GM12875 (cell line): ENCODE data around the gene ATP9A.

Experiments used
- H3K4me3 ChIP-seq: one replicate; pipeline ENCODE4 v1.5.1; 2011; ENCODE audit warnings: low read depth, low read length, control low read depth
- TF ChIP-seq, protein P1 (sequence below): IDR thresholded peaks from 2 replicates; pipeline ENCODE4 v1.5.1; 2011; ENCODE audit warnings: low read depth, mild to moderate bottlenecking, control low read depth, inconsistent platforms, low read length, moderate library complexity, borderline replicate concordance; ENCODE audit not compliant: insufficient read depth

ATP9A gene

DNA sequence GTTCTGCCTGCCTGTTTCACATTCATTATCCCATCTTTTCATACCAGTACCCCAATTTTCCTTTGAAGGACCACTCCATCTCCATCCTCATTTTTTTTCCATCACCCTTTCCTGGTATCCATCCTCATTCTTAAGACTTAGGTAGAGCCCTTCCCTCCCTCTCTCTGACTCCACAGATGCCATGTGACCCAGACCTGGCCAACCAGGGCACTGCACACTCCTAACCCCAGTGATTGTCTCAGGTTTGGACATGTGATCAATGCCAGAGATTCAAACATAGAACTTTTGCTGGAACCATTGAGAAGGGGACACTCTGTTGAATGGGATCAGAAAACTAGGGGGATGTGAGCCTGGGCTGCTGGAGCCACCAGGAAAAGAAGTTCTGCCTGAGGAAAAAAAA, 186.6 kb downstream of the ATP9A start:
- TF ChIP-seq, protein P1, sequence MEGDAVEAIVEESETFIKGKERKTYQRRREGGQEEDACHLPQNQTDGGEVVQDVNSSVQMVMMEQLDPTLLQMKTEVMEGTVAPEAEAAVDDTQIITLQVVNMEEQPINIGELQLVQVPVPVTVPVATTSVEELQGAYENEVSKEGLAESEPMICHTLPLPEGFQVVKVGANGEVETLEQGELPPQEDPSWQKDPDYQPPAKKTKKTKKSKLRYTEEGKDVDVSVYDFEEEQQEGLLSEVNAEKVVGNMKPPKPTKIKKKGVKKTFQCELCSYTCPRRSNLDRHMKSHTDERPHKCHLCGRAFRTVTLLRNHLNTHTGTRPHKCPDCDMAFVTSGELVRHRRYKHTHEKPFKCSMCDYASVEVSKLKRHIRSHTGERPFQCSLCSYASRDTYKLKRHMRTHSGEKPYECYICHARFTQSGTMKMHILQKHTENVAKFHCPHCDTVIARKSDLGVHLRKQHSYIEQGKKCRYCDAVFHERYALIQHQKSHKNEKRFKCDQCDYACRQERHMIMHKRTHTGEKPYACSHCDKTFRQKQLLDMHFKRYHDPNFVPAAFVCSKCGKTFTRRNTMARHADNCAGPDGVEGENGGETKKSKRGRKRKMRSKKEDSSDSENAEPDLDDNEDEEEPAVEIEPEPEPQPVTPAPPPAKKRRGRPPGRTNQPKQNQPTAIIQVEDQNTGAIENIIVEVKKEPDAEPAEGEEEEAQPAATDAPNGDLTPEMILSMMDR = no peak
- H3K4me3 ChIP-seq = no peak overlapping the region

DNA sequence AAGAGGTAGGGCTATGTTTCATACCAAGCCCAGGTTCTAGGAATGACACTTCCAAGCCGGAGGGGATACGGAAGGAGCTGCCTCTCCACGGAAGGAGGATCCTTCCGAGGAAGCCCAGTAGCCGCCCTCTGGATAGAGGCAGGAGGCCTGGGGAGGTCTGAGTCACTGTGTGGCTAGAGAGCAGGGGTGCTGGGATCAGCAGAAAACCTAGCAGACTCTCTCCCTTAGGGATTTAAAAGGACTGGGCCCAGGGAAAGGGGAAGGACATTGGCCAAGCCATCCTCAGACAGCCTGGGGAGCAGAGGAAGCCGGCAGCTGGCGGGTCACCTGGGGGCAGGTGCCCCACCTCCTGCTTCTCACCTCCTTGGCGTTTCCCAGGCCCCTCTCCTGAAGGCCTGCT, 189.1 kb downstream of the ATP9A start:
- TF ChIP-seq, protein P1 = no peak
- no peak overlapping the region for H3K4me3 ChIP-seq

DNA sequence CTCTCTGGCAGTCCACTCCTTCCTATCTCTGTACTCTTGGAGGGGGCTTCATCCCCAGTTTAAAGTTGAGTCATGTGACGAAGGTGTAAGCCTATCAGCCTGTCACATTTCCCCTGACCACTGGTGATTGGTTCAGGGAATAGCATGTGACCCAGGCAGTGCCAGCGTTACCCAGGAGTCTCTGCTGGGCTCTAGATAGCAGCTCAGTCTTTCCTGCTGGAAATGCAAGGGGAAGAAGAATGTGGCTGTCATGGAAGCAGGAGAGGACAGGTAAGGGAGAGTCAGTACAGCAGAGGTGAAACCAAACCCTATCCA, 190.1 kb downstream of the ATP9A start:
- no peak overlapping the region for H3K4me3 ChIP-seq
- TF ChIP-seq, protein P1 = no peak

DNA sequence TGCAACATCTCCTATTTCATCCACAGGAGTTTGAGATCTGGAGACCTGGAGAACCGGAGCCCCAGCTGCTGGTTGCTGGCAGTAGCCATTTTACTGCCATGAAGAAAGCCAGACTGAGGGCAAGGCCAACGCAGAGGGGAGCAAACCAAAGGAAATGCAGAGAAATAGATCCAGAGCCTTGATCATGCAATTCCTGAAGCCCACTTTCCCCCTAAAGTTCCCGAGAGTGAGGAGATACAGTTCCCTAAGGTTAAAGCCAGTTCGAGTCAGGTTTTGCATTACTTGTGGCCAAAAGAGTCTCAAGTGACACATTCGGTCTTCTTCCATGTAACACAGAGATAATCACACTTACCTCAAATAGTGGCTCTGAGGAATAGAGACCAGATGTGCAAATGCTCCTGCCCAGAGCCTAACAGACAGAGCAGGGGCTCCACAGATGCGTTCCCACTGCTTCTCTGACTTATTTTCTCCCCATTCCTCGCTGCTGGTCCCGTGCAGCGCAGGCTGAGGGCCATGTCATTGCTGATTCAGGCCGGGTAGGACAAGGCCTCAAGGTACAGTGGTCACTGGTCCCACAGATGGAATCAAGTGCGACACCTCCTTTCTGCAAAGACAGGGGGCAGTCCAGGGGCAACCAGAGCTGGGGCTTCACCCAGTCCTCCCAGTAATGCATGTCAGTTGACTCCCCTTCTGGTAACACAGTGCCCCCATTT, 190.6 kb downstream of the ATP9A start:
- no peak overlapping the region for H3K4me3 ChIP-seq
- TF ChIP-seq, protein P1 = no peak

DNA sequence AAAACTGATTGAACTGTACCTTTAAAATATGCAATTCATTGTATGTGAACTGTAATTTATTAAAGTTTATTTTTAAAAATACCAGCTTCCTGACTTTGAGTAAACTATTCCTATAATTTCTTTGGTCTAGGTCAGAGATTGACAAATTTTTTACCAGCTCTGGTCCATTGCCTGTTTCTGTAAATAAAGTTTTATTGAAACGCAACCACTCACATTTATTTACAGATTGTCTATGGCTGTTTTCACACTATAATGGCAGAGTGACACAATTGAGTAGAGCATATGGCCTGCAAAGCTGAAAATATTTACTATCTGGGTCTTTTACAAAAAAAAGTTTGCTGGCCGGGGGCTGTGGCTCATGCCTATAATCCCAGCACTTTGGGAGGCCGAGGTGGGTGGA, 192.7 kb downstream of the ATP9A start:
- H3K4me3 ChIP-seq = no peak overlapping the region
- TF ChIP-seq, protein P1 = no peak

DNA sequence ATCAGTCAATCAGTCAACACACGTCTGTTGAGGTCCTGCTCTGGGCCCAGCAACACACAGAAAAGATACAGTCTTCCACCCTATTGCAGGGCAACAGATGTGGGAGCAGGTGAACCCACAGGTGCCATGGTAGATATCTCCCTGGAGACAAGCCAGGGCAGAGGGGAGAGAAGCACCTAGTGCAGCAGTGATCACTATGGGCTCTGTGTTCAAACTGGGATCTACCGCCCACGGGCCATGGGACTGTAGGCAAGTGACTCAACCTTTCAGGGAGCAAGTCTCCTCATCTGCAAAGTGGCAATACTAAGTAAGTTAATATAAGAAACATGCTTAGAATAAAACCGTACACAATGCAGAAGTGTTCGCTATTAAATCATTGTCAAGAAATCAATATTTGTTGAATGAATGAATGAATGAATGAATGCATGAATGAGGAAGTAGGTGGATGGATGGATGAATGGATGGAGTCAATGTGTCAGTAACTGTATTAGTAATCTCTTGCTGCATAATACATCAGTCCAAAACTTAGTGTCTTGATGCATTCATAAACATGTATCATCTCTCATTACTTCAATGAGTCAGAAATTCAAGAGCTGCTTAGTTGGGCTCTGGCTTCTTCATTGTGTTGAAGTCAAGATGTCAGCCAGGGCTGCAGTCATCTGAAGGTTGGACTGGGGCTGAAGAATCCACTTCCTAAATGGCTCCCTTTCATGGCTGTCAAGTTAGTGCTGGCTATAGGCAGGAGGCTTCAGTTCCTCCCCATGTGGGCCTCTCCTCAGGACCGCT, 193.7 kb downstream of the ATP9A start:
- H3K4me3 ChIP-seq = no peak overlapping the region
- TF ChIP-seq, protein P1 = no peak
